Hepatocyte (in vitro differentiated cells): Measurements from ENCODE around the gene UGT1A5. TPM values are rescaled to one million over a fixed set of nuclear protein-coding genes. Genes with fewer than 3 reads are reported as not detected.

Experiments
- DNase-seq: peaks from one replicate; pipeline ENCODE4 v3.0.0-alpha.2; 2016; ENCODE audit warnings: low spot score
- H2AFZ ChIP-seq: fragments of 200-600 bp; sonication (generic); 2 replicates; pipeline ENCODE4 v1.6.0; 2016; ENCODE audit warnings: antibody characterized with exemption, mild to moderate bottlenecking
- H3K27ac ChIP-seq: fragments of 200-600 bp; sonication (generic); 2 replicates; pipeline ENCODE4 v1.5.1; 2016; ENCODE audit warnings: mild to moderate bottlenecking
- H3K27me3 ChIP-seq: fragments of 200-600 bp; sonication (generic); 2 replicates; pipeline ENCODE4 v1.6.1; 2016
- H3K36me3 ChIP-seq: fragments of 200-600 bp; sonication (generic); replicated peaks from 2 replicates; pipeline ENCODE4 v1.5.1; 2016; ENCODE audit warnings: low read depth; ENCODE audit not compliant: insufficient read depth
- H3K4me1 ChIP-seq: fragments of 200-600 bp; sonication (generic); 2 replicates; pipeline ENCODE4 v1.5.1; 2016; ENCODE audit warnings: mild to moderate bottlenecking, moderate library complexity; ENCODE audit not compliant: insufficient read depth
- H3K4me2 ChIP-seq: fragments of 200-600 bp; sonication (generic); 2 replicates; pipeline ENCODE4 v1.6.0; 2016
- H3K4me3 ChIP-seq: fragments of 200-600 bp; sonication (generic); 2 replicates; pipeline ENCODE4 v1.5.1; 2016; ENCODE audit warnings: mild to moderate bottlenecking
- H3K79me2 ChIP-seq: fragments of 200-600 bp; sonication (generic); 2 replicates; pipeline ENCODE4 v1.6.0; 2017; ENCODE audit warnings: mild to moderate bottlenecking
- H3K9me2 ChIP-seq: fragments of 200-600 bp; sonication (generic); replicated peaks from 2 replicates; pipeline ENCODE4 v1.6.0; 2017; ENCODE audit warnings: mild to moderate bottlenecking; ENCODE audit not compliant: insufficient read depth
- H3K9me3 ChIP-seq: fragments of 200-600 bp; sonication (generic); 2 replicates; pipeline ENCODE4 v1.5.1; 2016; ENCODE audit warnings: low read depth, mild to moderate bottlenecking
- H4K20me1 ChIP-seq: fragments of 200-600 bp; sonication (generic); 2 replicates; pipeline ENCODE4 v1.6.0; 2016; ENCODE audit warnings: mild to moderate bottlenecking; ENCODE audit not compliant: insufficient read depth, poor library complexity, severe bottlenecking
- CTCF ChIP-seq: fragments of 200-600 bp; sonication (generic); IDR thresholded peaks from 2 replicates; pipeline ENCODE4 v1.5.1; 2016; ENCODE audit warnings: antibody characterized with exemption, mild to moderate bottlenecking; ENCODE audit not compliant: poor library complexity
- EZH2 ChIP-seq: fragments of 200-600 bp; sonication (generic); IDR thresholded peaks from 2 replicates; pipeline ENCODE4 v1.6.1; 2016; ENCODE audit warnings: antibody characterized with exemption, mild to moderate bottlenecking, borderline replicate concordance
- EZH2phosphoT487 ChIP-seq: fragments of 200-600 bp; sonication (generic); IDR thresholded peaks from one replicate; pipeline ENCODE4 v1.6.1; 2018; ENCODE audit warnings: antibody characterized with exemption, mild to moderate bottlenecking, low read depth, moderate library complexity; ENCODE audit not compliant: unreplicated experiment, severe bottlenecking
- WGBS: methylation state at CpG from one replicate; pipeline ENCODE4 v1.1.6; 2016; ENCODE audit warnings: low lambda C conversion rate; ENCODE audit errors: missing lambda C conversion rate; 5-methylcytosine and 5-hydroxymethylcytosine counted together
- polyA plus RNA-seq: library from polyadenylated mRNA; unstranded; fragments of >200 nt; fragmentation: Nextera tagmentation; extraction: Ambion mirVana; gene quantifications from 2 replicates; pipeline ENCODE4 v1.2.1, GENCODE V29; 2016
- total RNA-seq: library from RNA; depleted of rRNA; stranded (reverse); fragments of >200 nt; gene quantifications from 2 replicates; pipeline ENCODE4 v1.2.3, GENCODE V29; 2014

The UGT1A5 gene
- total and polyA plus RNA-seq, 2 experiments from 2014 or later, result not detected

- Histone ChIP-seq H3K4me1 (peaks cover 5% of the 10 kb centered on the region), H2AFZ (no peak overlapping the region), H3K27me3 (no peaks in the 10 kb centered on the region), H3K27ac (no peak overlapping the region), H3K9me2 (no peaks in the 10 kb centered on the region), H3K36me3 (no peaks in the 10 kb centered on the region), H3K4me3 (no peak overlapping the region), H4K20me1 (no peaks in the 10 kb centered on the region), H3K9me3 (no peaks in the 10 kb centered on the region), H3K79me2 (no peaks in the 10 kb centered on the region), H3K4me2 (no peak overlapping the region)
- DNase-seq, result no peak
- WGBS, result 94% methylated on average over 6 of the region's 6 CpGs
- TF ChIP-seq EZH2phosphoT487 (no peak), EZH2 (no peak), CTCF (no peak)
Measured at GRCh38 chr2:233693963-233694362, 18.7 kb upstream of the UGT1A5 start.

GRCh38 chr2:233698740-233699139 is 14.0 kb upstream of the UGT1A5 start:
- Histone ChIP-seq H3K4me2 (no peak overlapping the region), H3K27me3 (no peaks in the 10 kb centered on the region), H3K27ac (no peak overlapping the region), H4K20me1 (no peaks in the 10 kb centered on the region), H3K9me2 (no peaks in the 10 kb centered on the region), H2AFZ (no peak overlapping the region), H3K4me3 (no peak overlapping the region), H3K9me3 (no peaks in the 10 kb centered on the region), H3K36me3 (no peaks in the 10 kb centered on the region), H3K79me2 (no peaks in the 10 kb centered on the region), H3K4me1 (peaks cover 8% of the 10 kb centered on the region)
- 100% methylated on average over 4 of the region's 4 CpGs for WGBS
- TF ChIP-seq CTCF (no peak), EZH2 (no peak), EZH2phosphoT487 (no peak)
- DNase-seq, result no peak

GRCh38 chr2:233699424-233700027 is 13.2 kb upstream of the UGT1A5 start:
- DNase-seq, result no peak
- Histone ChIP-seq H2AFZ (no peak overlapping the region), H3K4me1 (peaks cover 6% of the 10 kb centered on the region), H3K9me3 (no peaks in the 10 kb centered on the region), H4K20me1 (no peaks in the 10 kb centered on the region), H3K9me2 (no peaks in the 10 kb centered on the region), H3K4me2 (no peak overlapping the region), H3K27ac (peak overlapping the region; percentile 67), H3K27me3 (no peaks in the 10 kb centered on the region), H3K36me3 (no peaks in the 10 kb centered on the region), H3K4me3 (no peak overlapping the region), H3K79me2 (no peaks in the 10 kb centered on the region)
- no peak for TF ChIP-seq EZH2
- no peak for TF ChIP-seq CTCF
- TF ChIP-seq EZH2phosphoT487, result no peak
- 83% methylated on average over 8 of the region's 8 CpGs for WGBS
